T-helper 2 cell treated with Interferon-gamma antibody and Interleukin-4, amounts not matched to agents 5 μg/mL and 100 μg/mL, for 36 hours (primary cell): ENCODE measurements around the gene ANXA7.
"Not testable (repeated sequence)": the region's sequence is repeated elsewhere in the genome, so short reads cannot be mapped to it uniquely, and the experiment has no call there.

Experiments used
- DNase-seq: peaks from one replicate; pipeline ENCODE4 v3.0.0; 2021; ENCODE audit warnings: low spot score
- H3K27ac Mint-ChIP-seq: one replicate; pipeline ENCODE4 v1.8.0; 2021; ENCODE audit warnings: mild to moderate bottlenecking, mixed read lengths
- H3K27me3 Mint-ChIP-seq: one replicate; pipeline ENCODE4 v1.8.0; 2021; ENCODE audit warnings: low read depth, mixed read lengths
- H3K36me3 Mint-ChIP-seq: one replicate; pipeline ENCODE4 v1.8.0; 2021; ENCODE audit warnings: low read depth, mixed read lengths
- H3K4me1 Mint-ChIP-seq: one replicate; pipeline ENCODE4 v1.8.0; 2021; ENCODE audit warnings: low read depth, mixed read lengths
- H3K4me3 Mint-ChIP-seq: one replicate; pipeline ENCODE4 v1.8.0; 2022; ENCODE audit warnings: mild to moderate bottlenecking, moderate library complexity, mixed read lengths
- H3K9me3 Mint-ChIP-seq: one replicate; pipeline ENCODE4 v1.8.0; 2021; ENCODE audit warnings: mixed read lengths

ANXA7 gene

DNA sequence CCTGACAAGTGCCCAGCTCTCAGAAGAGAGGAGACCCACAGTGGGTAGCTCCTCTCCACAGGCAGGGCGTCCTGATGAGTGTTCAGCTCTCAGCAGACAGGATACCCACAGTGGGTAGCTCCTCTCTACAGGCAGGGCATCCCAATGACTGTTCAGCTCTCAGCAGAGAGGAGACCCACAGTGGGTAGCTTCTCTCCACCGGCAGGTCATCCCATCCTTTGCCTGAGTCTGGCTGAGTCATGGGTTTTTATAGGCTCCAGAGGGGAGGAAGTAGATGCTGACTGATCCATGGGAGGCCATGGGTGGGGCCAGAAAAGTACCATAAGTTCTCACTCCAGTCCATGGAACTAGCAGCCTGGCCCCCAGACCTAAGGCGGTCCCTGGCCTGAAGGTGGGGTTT lies 73.7 kb downstream of the ANXA7 start:
- no peaks in the 10 kb centered on the region for H3K9me3 Mint-ChIP-seq
- DNase-seq = no peak
- H3K36me3 Mint-ChIP-seq = no peaks in the 10 kb centered on the region
- H3K4me3 Mint-ChIP-seq = no peak overlapping the region
- no peaks in the 10 kb centered on the region for H3K4me1 Mint-ChIP-seq
- H3K27me3 Mint-ChIP-seq = no peaks in the 10 kb centered on the region
- H3K27ac Mint-ChIP-seq = no peak overlapping the region

DNA sequence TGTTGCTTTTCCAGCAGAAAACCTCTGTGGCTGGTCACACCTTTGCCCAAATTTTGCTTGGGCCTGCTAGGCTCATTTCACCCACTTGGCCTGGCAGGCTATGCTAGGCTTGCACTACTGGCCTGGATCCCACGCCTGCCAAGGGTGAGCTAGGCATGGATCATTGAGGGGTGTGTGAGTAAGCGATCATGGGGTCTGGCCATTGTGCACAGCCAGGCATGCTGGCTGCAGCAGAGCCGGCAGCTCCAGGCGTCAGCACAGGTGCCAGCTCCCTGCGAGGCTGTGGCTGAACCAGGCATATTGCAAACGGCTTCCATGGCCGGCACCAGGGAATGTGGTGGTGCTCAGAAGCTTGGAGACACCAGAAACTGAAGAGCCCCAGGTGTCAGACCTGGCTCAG lies 74.4 kb downstream of the ANXA7 start:
- DNase-seq = no peak
- Mint-ChIP-seq H3K4me1 (no peaks in the 10 kb centered on the region), H3K27ac (no peak overlapping the region), H3K9me3 (no peaks in the 10 kb centered on the region), H3K4me3 (no peak overlapping the region), H3K27me3 (peaks cover 2% of the 10 kb centered on the region), H3K36me3 (no peaks in the 10 kb centered on the region)

DNA sequence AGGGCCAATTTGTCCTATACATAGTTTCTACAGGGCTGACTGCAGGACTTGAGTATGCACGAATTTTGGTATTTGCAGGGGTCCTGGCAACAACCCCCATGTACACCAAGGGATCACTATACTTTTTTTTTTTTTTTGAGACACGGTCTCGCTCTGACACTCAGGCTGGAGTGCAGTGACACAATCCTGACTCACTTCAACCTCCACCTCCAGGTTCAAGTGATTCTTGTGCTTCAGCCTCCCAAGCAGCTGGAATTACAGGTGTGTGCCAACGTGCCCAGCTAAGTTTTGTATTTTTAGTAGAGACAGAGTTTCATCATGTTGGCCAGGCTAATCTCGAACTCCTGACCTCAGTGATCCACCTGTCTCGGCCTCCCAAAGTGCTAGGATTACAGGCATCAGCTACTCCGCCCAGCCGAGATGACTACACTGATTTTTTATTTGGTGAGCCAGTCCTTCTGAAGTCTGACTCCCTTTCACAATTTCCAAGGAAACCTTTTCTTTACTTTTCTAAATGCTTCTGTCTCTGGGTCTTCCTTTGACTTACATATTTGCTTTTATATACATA lies 75.0 kb downstream of the ANXA7 start:
- Mint-ChIP-seq H3K27me3 (peaks cover 2% of the 10 kb centered on the region), H3K9me3 (no peaks in the 10 kb centered on the region), H3K27ac (no peak overlapping the region), H3K4me1 (no peaks in the 10 kb centered on the region), H3K4me3 (no peak overlapping the region), H3K36me3 (no peaks in the 10 kb centered on the region)
- no peak for DNase-seq

DNA sequence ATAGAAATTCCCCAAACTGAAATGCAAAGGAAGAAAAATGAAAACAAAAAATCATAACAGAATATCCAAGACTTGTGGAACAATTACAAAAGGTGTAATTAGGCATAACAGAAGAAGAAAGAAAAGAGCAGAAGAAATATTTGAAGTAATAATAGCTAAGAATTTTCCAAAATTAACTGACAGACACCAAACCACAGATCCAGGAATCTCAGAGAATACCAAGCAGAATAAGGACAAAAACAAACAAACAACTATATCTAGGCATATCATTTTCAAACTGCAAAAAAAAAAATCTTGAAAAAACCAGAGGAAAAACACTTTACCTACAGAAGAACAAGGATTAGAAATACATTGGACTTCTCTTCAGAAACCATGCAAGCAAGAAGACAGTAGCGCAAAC lies 80.7 kb downstream of the ANXA7 start:
- DNase-seq = no peak
- Mint-ChIP-seq H3K4me1 (no peaks in the 10 kb centered on the region), H3K27ac (no peak overlapping the region), H3K36me3 (no peaks in the 10 kb centered on the region), H3K27me3 (peaks cover 17% of the 10 kb centered on the region), H3K4me3 (no peak overlapping the region), H3K9me3 (no peaks in the 10 kb centered on the region)

DNA sequence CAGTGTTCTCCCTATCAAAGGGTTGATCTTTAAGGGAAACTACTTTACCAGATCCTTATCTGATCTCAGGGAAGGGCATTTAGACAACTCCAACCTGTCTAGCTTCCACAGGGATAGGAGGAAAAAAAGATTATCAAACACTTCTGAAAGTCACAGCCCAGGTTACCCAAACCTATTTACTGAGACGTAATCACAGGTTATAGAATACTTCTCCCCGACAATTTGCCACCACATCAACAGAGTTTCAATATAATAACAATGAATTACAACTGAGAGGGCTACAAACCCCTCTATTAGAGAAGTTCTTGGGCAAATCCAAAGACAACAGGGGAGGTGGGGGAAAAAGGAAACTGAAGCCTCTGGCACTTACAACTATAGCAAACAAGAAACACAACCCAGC lies 81.5 kb downstream of the ANXA7 start:
- Mint-ChIP-seq H3K9me3 (no peaks in the 10 kb centered on the region), H3K4me1 (no peaks in the 10 kb centered on the region), H3K36me3 (no peaks in the 10 kb centered on the region), H3K27me3 (peaks cover 17% of the 10 kb centered on the region), H3K4me3 (no peak overlapping the region), H3K27ac (no peak overlapping the region)
- no peak for DNase-seq

DNA sequence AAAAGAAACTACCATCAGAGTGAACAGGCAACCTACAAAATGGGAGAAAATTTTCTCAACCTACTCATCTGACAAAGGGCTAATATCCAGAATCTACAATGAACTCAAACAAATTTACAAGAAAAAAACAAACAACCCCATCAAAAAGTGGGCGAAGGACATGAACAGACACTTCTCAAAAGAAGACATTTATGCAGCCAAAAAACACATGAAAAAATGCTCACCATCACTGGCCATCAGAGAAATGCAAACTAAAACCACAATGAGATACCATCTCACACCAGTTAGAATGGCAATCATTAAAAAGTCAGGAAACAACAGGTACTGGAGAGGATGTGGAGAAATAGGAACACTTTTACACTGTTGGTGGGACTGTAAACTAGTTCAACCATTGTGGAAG lies 85.3 kb downstream of the ANXA7 start:
- H3K4me3 Mint-ChIP-seq, H3K4me1 Mint-ChIP-seq, DNase-seq, H3K36me3 Mint-ChIP-seq, H3K27ac Mint-ChIP-seq, H3K9me3 Mint-ChIP-seq: not testable (repeated sequence)
- peaks cover 17% of the 10 kb centered on the region for H3K27me3 Mint-ChIP-seq

DNA sequence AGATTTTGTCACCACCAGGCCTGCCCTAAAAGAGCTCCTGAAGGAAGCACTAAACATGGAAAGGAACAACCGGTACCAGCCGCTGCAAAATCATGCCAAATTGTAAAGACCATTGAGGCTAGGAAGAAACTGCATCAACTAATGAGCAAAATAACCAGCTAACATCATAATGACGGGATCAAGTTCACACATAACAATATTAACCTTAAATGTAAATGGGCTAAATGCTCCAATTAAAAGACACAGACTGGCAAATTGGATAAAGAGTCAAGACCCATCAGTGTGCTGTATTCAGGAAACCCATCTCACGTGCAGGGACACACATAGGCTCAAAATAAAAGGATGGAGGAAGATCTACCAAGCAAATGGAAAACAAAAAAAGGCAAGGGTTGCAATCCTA lies 88.6 kb downstream of the ANXA7 start:
- not testable (repeated sequence) for H3K4me3 Mint-ChIP-seq, H3K27ac Mint-ChIP-seq, H3K4me1 Mint-ChIP-seq, H3K27me3 Mint-ChIP-seq, H3K9me3 Mint-ChIP-seq, H3K36me3 Mint-ChIP-seq, DNase-seq
